GM19395 (cell line): ENCODE results near the gene S100A3.
"Not testable (repeated sequence)": the region's sequence is repeated elsewhere in the genome, so short reads cannot be mapped to it uniquely, and the experiment has no call there.

Experiments
- ATAC-seq: cut with Tn5 transposase; IDR thresholded peaks from one replicate; pipeline ENCODE4 v1.9.1; 2021; ENCODE audit warnings: mild to moderate bottlenecking, moderate library complexity; ENCODE audit not compliant: unreplicated experiment

Gene S100A3

GRCh38 chr1:153536012-153536670 lies 12.9 kb downstream of the S100A3 start:
- ATAC-seq: no peak

- ATAC-seq: no peak
Observed at GRCh38 chr1:153535242-153536011, 13.6 kb downstream of the S100A3 start, which contains the start of gene S100A6. S100A6 (minus strand) TSS chr1:153535991; CDS start chr1:153535339, 652 bp downstream.

DNA sequence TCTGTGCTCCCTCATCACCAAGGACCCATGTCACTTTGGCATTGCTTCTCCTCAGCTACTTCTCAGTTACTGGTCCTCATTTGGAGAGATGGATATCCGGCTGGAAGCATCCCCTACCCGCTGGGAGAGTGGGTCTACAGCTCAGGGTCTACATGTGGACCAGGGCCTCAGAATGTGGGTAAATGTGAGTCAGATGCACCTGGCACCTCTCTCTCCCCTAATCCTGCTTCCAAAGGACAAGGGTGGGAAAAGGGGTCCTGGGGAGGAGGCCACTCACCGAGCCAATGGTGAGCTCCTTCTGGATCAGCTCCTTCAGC lies 14.2 kb downstream of the S100A3 start:
- no peak for ATAC-seq

DNA sequence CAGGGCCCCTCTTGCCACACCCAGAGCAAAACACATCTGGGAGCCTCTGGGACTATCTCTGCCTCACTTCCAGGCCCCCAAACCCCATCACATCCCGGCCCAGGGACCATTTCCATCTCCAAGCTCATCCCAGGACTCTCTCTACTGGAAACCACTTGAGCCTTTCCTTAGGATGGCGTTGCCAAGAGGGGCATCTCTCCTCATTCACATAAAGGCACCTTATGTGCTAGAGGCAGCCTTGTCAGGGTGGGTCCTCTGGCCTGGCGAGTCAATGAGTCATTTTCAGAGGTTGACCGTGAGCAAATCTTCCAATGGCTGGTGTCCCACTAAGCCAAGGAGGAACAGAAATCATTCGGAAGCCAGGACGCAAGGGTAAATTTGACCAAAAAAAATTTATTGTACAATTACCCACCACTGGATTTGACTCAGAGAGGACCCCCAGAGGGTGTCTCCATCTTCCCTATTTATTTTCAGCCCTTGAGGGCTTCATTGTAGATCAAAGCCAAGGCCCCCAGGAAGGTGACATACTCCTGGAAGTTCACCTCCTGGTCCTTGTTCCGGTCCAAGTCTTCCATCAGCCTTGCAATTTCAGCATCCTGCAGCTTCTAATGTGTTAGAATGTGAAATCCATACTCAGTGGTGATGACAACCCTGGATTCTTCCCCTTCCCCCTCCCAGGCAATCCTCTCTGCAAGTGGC lies 14.7 kb downstream of the S100A3 start:
- no peak for ATAC-seq

DNA sequence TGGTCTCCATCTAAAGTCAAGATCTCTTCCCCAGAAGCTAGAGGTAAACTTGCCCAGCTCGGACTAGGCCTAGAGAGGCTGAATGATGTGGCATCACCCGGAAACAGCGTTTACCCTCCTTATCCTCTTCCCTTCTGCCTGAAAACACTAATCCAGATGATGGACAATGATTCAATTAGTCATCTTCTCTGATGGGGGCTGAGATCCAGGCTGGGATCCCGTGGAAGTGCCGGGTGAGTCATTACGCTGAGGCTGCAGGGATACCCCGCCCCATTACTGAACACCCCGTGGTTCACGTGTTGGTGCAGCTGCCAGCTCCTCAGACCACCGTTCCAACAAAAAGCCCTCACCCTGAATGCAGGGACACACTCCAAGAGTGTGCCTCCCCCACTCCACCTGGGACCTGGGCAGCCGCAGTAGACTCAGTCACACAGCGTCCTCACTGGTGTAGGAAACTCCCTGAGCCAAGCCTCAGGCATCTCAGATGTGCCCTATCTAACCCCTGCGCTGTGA lies 15.3 kb downstream of the S100A3 start:
- ATAC-seq: no peak

DNA sequence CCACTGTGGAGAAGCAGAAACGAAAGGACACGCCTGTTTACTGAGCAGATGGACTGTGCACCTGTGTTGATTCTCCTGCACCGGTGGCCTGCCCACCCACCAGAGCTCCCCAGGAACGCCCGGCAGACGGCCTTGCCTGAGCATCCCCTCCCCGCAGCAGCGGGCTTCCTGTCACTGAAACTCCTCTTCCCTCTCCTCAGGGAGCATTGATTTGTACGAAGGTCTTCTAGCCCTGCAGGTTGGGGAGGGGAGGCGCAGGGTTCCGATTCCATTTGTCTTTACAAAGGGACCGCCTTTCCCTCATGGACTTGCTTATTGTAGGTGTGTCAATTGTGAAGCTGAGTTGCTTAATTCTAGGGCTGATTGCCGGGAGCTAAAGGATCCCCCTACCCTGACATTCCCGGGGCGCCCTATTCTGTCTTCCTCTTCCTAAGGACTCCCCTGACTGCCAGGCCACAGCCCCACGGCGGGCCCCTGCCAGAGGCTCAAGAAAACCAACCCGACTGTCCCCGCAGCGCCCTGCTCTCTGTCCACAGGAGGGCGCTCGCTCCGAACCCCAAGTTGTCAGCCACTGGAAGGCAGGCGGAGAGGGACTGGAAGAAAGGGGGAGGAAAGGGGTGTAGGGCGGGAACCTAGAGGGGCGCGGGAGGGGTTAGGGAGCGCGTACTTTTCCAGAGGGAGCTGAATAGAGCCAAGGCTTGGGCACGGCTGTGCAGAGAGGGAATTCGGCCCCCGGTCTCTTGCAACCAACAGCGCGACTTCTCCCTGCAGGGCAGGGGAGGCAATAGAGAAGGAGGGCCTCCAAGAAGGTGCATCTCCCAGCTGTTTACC lies 16.1 kb downstream of the S100A3 start:
- no peak for ATAC-seq

DNA sequence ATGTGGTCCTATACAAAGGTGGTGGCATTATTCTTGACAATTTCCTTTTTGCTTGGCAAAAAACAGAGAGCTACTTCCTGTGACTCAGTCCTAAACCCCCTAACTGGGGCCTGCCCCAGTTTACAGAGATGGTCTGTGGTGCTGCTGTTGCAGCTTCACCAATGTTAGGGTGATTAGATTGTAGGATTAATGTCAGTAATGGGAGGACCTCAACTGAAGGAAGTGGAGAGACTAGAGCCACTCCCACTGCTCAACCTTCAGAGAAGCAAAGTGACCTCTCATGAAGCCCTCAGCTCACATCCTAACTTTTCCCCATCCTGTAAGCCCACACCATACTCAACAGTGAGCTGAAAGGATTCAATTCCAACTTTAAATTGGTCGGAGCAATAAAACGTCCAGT lies 16.9 kb downstream of the S100A3 start:
- ATAC-seq: no peak

- no peak for ATAC-seq
Observed at GRCh38 chr1:153531638-153532037, 17.4 kb downstream of the S100A3 start.

DNA sequence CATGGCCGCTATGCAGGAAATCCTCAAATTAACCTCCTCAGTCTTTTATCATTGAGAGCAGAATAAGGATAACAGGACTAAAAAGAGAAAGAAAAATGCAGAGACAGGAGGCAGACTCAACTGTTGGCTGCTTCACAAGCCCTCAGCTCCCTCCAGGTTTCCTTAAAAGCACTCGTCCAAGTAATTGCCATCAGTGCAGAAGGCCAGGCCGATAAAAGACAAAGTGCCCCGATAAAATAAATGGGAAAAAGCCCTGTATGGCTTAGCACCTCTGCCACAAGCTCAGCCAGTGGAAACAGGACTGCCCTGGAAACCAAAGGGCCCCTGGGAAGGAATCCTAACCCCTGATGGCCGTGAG lies 21.4 kb downstream of the S100A3 start:
- ATAC-seq: no peak

DNA sequence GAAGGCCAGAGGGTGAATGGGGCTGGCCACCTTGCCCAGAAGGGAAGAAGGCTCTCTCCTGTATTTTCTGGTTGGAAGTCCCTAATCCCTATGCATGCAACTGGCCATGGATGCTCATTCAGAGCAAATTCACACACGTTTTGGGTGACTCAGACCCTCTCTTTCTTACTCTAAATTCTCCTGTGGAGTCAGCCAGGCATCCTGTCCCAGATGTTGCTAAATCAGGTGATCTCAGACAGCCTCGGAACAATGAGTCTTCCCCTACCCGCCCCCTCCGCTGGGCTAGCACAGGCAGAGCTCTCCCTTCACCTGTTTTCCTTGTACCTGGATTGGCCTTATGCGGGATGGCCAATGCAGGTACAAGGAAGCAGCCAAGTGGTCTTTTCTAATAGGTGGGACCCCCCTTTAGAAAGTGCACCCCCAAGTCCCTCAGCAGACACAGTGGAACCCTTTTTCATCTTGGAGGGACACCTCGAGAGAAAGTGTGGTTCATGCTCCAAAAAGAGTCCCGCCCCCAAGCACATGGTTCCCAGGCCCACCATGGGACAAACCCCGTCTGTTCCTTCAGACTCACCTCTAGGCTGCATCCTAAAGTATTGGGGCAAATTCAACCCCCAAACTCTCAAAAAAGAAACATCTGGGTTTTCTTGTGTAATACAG lies 21.9 kb downstream of the S100A3 start:
- no peak for ATAC-seq

GRCh38 chr1:153526132-153526543 lies 22.9 kb downstream of the S100A3 start:
- no peak for ATAC-seq

- ATAC-seq: no peak
Observed at GRCh38 chr1:153525088-153525728, 23.9 kb downstream of the S100A3 start.

- ATAC-seq: not testable (repeated sequence)
Observed at GRCh38 chr1:153522353-153523048, 26.6 kb downstream of the S100A3 start.

- not testable (repeated sequence) for ATAC-seq
Observed at GRCh38 chr1:153521808-153522207, 27.2 kb downstream of the S100A3 start.

GRCh38 chr1:153520818-153521476 lies 28.1 kb downstream of the S100A3 start:
- no peak for ATAC-seq

- not testable (repeated sequence) for ATAC-seq
Observed at GRCh38 chr1:153520137-153520691, 28.8 kb downstream of the S100A3 start.

GRCh38 chr1:153519242-153519641 lies 29.8 kb downstream of the S100A3 start:
- no peak for ATAC-seq
